Measurements from ENCODE around the gene GRIK5. TPM values are rescaled to one million over a fixed set of nuclear protein-coding genes. Genes with fewer than 3 reads are reported as not detected.

Gene GRIK5
- total and polyA plus RNA-seq, 4 donors, result 0.09 to 0.42 (median 0.17) TPM; not detected in 1

DNA sequence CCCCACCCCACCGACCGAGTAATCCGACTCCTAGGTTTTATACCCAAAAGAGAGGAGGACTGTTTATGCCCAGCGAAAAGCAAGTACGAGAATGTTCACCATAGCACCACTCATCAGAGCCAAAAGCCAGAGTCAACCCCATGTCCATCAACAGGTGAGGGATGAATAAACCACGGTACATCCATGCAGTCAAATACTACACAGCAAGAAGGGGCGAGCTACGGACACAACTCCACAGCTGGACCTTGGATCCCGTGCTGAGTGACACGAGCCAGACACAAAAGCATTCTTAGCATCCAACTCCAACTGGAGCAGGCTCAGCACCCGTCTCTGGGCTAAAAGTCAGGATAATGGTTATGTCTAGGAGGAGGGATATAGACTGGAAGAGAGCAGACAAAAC, 98.6 kb downstream of the GRIK5 start (continued):
- TF ChIP-seq, protein P1, sequence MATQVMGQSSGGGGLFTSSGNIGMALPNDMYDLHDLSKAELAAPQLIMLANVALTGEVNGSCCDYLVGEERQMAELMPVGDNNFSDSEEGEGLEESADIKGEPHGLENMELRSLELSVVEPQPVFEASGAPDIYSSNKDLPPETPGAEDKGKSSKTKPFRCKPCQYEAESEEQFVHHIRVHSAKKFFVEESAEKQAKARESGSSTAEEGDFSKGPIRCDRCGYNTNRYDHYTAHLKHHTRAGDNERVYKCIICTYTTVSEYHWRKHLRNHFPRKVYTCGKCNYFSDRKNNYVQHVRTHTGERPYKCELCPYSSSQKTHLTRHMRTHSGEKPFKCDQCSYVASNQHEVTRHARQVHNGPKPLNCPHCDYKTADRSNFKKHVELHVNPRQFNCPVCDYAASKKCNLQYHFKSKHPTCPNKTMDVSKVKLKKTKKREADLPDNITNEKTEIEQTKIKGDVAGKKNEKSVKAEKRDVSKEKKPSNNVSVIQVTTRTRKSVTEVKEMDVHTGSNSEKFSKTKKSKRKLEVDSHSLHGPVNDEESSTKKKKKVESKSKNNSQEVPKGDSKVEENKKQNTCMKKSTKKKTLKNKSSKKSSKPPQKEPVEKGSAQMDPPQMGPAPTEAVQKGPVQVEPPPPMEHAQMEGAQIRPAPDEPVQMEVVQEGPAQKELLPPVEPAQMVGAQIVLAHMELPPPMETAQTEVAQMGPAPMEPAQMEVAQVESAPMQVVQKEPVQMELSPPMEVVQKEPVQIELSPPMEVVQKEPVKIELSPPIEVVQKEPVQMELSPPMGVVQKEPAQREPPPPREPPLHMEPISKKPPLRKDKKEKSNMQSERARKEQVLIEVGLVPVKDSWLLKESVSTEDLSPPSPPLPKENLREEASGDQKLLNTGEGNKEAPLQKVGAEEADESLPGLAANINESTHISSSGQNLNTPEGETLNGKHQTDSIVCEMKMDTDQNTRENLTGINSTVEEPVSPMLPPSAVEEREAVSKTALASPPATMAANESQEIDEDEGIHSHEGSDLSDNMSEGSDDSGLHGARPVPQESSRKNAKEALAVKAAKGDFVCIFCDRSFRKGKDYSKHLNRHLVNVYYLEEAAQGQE (IDR thresholded peaks at IDR 0.05), result no peak
- TF ChIP-seq FOXA1 (IDR thresholded peaks at IDR 0.05), result no peak

DNA sequence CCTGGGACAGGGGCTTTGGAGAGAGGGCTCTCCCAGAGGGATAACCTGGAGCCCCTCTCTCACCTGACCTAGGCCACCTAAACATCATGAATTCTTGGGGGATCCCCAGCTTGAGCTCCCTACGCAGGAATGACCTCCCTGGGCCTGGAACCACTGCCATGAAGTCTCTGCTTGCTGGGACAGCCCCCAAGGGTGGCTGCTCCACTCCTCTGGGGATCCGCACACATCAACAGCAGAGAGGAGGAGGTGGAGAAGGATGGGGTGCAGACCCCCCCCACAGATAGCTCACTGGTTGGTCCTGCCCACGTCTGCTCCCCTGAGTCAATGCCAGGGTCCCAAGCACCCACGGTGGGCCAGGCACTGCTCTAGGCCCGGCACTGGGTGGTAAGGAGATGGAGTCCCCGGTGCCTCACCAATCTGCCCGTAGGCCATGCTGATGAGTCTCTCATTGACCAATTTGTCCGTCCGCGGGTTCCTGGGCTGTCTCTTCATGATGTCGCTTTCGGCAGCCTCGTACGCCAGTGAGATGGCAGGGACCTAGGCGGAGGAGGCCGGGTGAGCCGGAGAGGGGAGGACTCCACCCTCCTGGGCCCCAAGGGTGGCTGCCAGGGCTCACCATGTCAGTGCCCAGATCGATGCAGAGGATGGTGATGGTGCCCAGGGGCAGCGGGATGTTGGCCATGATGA, 100.1 kb downstream of the GRIK5 start:
- TF ChIP-seq, protein P2, sequence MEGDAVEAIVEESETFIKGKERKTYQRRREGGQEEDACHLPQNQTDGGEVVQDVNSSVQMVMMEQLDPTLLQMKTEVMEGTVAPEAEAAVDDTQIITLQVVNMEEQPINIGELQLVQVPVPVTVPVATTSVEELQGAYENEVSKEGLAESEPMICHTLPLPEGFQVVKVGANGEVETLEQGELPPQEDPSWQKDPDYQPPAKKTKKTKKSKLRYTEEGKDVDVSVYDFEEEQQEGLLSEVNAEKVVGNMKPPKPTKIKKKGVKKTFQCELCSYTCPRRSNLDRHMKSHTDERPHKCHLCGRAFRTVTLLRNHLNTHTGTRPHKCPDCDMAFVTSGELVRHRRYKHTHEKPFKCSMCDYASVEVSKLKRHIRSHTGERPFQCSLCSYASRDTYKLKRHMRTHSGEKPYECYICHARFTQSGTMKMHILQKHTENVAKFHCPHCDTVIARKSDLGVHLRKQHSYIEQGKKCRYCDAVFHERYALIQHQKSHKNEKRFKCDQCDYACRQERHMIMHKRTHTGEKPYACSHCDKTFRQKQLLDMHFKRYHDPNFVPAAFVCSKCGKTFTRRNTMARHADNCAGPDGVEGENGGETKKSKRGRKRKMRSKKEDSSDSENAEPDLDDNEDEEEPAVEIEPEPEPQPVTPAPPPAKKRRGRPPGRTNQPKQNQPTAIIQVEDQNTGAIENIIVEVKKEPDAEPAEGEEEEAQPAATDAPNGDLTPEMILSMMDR (IDR thresholded peaks at IDR 0.05; ENCODE audit: low read depth, low read length, missing input control), result no peak
- no peak for TF ChIP-seq TAF1 (conservative IDR thresholded peaks at IDR 0.05)
- no peak for TF ChIP-seq RXRA (IDR thresholded peaks at IDR 0.05)
- TF ChIP-seq, protein P1 (IDR thresholded peaks at IDR 0.05), result no peak
- no peak for TF ChIP-seq RAD21 (IDR thresholded peaks at IDR 0.05)
- no peak for TF ChIP-seq FOXA2 (IDR thresholded peaks at IDR 0.05)
- TF ChIP-seq, protein P3, sequence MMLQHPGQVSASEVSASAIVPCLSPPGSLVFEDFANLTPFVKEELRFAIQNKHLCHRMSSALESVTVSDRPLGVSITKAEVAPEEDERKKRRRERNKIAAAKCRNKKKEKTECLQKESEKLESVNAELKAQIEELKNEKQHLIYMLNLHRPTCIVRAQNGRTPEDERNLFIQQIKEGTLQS (IDR thresholded peaks at IDR 0.05), result no peak
- no peak for TF ChIP-seq HNF4G (IDR thresholded peaks at IDR 0.05)
- TF ChIP-seq, protein P4, sequence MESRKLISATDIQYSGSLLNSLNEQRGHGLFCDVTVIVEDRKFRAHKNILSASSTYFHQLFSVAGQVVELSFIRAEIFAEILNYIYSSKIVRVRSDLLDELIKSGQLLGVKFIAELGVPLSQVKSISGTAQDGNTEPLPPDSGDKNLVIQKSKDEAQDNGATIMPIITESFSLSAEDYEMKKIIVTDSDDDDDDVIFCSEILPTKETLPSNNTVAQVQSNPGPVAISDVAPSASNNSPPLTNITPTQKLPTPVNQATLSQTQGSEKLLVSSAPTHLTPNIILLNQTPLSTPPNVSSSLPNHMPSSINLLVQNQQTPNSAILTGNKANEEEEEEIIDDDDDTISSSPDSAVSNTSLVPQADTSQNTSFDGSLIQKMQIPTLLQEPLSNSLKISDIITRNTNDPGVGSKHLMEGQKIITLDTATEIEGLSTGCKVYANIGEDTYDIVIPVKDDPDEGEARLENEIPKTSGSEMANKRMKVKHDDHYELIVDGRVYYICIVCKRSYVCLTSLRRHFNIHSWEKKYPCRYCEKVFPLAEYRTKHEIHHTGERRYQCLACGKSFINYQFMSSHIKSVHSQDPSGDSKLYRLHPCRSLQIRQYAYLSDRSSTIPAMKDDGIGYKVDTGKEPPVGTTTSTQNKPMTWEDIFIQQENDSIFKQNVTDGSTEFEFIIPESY (IDR thresholded peaks at IDR 0.05), result no peak
- no peak for TF ChIP-seq HNF4A (conservative IDR thresholded peaks at IDR 0.05)
- no peak for TF ChIP-seq NR2F2 (IDR thresholded peaks at IDR 0.05)
- TF ChIP-seq FOXA1 (IDR thresholded peaks at IDR 0.05), result no peak
- no peak for TF ChIP-seq EGR1 (IDR thresholded peaks at IDR 0.05; ENCODE audit: low read depth in 2 of 2)
- no peak for TF ChIP-seq JUND (IDR thresholded peaks at IDR 0.05)

More for the DNA sequence above, 100.1 kb downstream of the GRIK5 start:
- no peak overlapping the region for H3K9ac ChIP-seq (ENCODE audit: low read depth in 1 of 2, low read length in 2 of 2)
- H3K9me3 ChIP-seq (ENCODE audit: control insufficient read depth in 4 of 4, low read length in 3 of 4), result no peaks in the 10 kb centered on the region
- no peak overlapping the region for H3K4me3 ChIP-seq (ENCODE audit: low read depth in 1 of 3, low read length in 3 of 3)
- no peak for DNase-seq (ENCODE audit: low spot score)
- H3K36me3 ChIP-seq (ENCODE audit: control insufficient read depth in 4 of 4, insufficient read depth in 3 of 4, low read depth in 1 of 4, low read length in 3 of 4), result no peaks in the 10 kb centered on the region
- H3K27ac ChIP-seq (ENCODE audit: low read depth in 1 of 2, low read length in 2 of 2), result no peak overlapping the region
- 88% methylated on average over 19 of the region's 19 CpGs for WGBS
- H3K27me3 ChIP-seq (ENCODE audit: control insufficient read depth in 4 of 4, insufficient read depth in 4 of 4, low read length in 3 of 4), result peaks cover 0 to 3% (median 0%) of the 10 kb centered on the region in 4 donors
- no peaks in the 10 kb centered on the region for H3K4me1 ChIP-seq (ENCODE audit: control insufficient read depth in 4 of 4, insufficient read depth in 4 of 4, low read length in 3 of 4)

Measured in liver (tissue), 9 donors.